Thymus (tissue), 11 donors: ENCODE data around the gene CHST12. TPM values are rescaled to one million over a fixed set of nuclear protein-coding genes. Genes with fewer than 3 reads are reported as not detected.
"Not testable (repeated sequence)": the region's sequence is repeated elsewhere in the genome, so short reads cannot be mapped to it uniquely, and the experiment has no call there.

Experiments
- DNase-seq, 9 donors: peaks; one replicate each; pipeline ENCODE4 v3.0.0-alpha.2; 2013; ENCODE audit warnings: low spot score in 9 of 9, low read depth in 6 of 9, missing footprints in 1 of 9
- H3K27ac ChIP-seq, 2 donors: one replicate each; pipeline ENCODE4 v1.5.1; 2013; ENCODE audit warnings: control low read depth in 1 of 2, low read depth in 1 of 2, low read length in 1 of 2, mild to moderate bottlenecking in 1 of 2, moderate library complexity in 1 of 2
- H3K27me3 ChIP-seq, 2 donors: one replicate each; pipeline ENCODE4 v1.5.1; 2013; ENCODE audit warnings: low read length in 1 of 2; ENCODE audit not compliant: control insufficient read depth in 2 of 2, insufficient read depth in 1 of 2
- H3K36me3 ChIP-seq, 2 donors: one replicate each; pipeline ENCODE4 v1.5.1; 2013; ENCODE audit warnings: low read length in 1 of 2, mild to moderate bottlenecking in 1 of 2, moderate library complexity in 1 of 2; ENCODE audit not compliant: control insufficient read depth in 2 of 2, insufficient read depth in 2 of 2
- H3K4me1 ChIP-seq, 2 donors: one replicate each; pipeline ENCODE4 v1.5.1; 2013; ENCODE audit warnings: low read length in 2 of 2; ENCODE audit not compliant: control insufficient read depth in 2 of 2, insufficient read depth in 2 of 2
- H3K4me3 ChIP-seq, 2 donors: one replicate each; pipeline ENCODE4 v1.5.1; 2013; ENCODE audit warnings: low read length in 2 of 2, control low read depth in 1 of 2, mild to moderate bottlenecking in 1 of 2
- H3K9me3 ChIP-seq, 2 donors: one replicate each; pipeline ENCODE4 v1.5.1; 2013; ENCODE audit warnings: low read length in 1 of 2, mild to moderate bottlenecking in 1 of 2; ENCODE audit not compliant: control insufficient read depth in 2 of 2, insufficient read depth in 1 of 2
- WGBS: extraction: QIAGEN DNeasy Blood & Tissue Kit; methylation state at CpG from one replicate; pipeline ENCODE4 v1.1.7; 2013; 5-methylcytosine and 5-hydroxymethylcytosine counted together
- polyA plus RNA-seq: library from polyadenylated mRNA; stranded (reverse); fragments of 200-250 nt; gene quantifications from one replicate; pipeline ENCODE4 v1.2.3, GENCODE V29; 2013
- total RNA-seq: library from RNA; stranded (reverse); fragments of 120-200 nt; gene quantifications from one replicate; pipeline ENCODE4 v1.2.4, GENCODE V29; 2013
- donor health status: healthy.

CHST12 gene
- total and polyA plus RNA-seq, 2 donors = 5.8 to 8.9 TPM

DNA sequence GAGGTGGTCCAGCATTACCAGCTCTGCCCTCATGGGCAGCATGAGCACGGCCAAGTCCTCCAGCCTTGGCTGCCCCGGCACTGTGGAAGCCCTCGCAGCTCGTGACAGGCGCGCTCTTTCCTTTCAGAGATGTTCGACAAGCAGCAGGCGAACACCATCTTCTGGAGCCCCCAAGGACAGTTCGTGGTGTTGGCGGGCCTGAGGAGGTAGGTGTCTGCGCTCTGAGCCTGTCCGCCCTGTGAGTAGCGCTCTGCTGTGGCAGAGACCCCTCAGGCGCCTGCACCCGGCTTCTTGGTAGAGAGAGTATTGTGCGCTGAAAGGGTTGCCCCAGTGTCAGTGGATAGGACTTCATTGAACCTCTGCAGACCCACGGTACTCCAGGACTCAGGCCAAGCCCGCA is 29.0 kb upstream of the CHST12 start:
- H3K9me3 ChIP-seq = no peaks in the 10 kb centered on the region
- no peak overlapping the region for H3K27ac ChIP-seq
- H3K4me1 ChIP-seq = no peaks in the 10 kb centered on the region
- DNase-seq = no peak
- H3K27me3 ChIP-seq = no peaks in the 10 kb centered on the region
- peaks cover 91 to 93% of the 10 kb centered on the region in 2 donors for H3K36me3 ChIP-seq
- 98% methylated on average over 18 of the region's 18 CpGs for WGBS
- H3K4me3 ChIP-seq = no peak overlapping the region

DNA sequence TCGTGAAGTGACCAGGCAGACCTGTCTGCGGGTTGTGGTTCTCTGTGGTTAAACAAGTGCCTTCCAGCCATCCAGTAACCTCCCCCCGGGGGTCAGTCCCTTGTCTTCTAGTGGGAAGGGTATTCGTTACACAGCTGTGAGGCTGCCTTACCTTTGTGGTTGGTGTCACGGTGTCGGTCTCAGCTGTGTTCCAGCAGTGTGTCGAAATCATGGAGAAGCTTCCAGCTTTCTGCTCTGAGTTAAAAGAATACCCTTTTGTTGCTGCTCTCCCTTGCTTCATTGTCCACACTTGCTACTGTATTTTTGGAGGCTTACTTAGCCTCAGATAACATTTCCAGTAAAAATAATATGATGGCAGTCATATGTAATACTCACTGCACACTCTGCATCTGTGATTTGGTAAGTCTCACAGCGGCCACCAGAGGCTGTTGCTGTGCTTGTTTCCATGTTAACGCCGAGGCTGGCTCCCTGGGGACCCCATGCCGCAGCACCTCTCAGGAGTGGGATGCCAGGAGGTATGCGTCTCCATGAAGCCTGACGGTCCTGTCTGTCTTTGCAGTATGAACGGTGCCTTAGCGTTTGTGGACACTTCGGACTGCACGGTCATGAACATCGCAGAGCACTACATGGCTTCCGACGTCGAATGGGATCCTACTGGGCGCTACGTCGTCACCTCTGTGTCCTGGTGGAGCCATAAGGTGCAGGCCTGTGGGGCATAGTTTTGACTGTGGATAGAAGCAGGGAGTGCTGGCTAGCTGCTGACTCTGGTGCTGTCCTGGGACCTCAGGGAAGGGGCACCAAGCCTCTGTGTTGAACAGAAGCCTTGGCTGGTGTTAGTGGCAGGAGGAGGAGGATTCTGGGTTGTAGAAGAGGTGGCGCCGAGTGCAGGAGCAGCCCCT is 28.3 kb upstream of the CHST12 start:
- Histone ChIP-seq H3K4me3 (no peak overlapping the region), H3K4me1 (no peaks in the 10 kb centered on the region), H3K36me3 (peaks cover 91 to 93% of the 10 kb centered on the region in 2 donors), H3K27me3 (no peaks in the 10 kb centered on the region), H3K27ac (no peak overlapping the region), H3K9me3 (no peaks in the 10 kb centered on the region)
- WGBS = 97% methylated on average over 26 of the region's 26 CpGs
- no peak for DNase-seq

DNA sequence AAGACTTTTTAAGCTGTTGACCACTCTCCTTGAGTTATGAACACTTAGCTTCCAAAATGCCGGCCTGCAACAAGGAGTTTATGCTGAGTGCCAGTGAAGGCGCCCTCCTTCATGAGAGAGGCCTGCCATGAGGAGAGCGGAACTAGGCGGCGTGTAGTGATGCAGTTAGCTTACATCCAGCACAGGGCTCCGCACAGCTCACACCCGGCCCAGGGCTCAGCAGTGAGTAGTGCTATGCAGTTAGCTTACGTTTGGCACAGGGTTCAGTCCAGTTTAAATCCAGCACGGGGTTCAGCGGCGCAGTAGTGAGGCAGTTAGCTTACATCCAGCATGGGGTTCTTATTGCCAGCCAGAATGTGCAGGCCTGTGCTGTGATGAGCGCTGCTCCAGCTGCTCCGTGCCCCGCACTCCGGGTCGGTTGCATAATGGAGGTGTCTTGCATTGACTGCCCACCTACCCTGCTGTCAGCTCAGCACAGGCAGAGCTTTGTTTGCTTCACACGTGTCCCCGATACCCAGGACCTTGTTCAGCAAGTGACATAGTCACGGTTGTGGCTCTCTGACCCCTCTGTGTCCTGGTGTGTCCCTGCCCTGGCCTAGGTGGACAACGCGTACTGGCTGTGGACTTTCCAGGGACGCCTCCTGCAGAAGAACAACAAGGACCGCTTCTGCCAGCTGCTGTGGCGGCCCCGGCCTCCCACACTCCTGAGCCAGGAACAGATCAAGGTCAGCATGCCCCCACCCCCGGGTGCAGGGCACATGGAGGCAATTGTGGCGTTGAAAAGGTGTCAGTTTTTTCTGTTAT is 26.9 kb upstream of the CHST12 start:
- Histone ChIP-seq H3K4me3 (no peak overlapping the region), H3K27me3 (no peaks in the 10 kb centered on the region), H3K36me3 (peaks cover 93% of the 10 kb centered on the region in 2 donors), H3K4me1 (no peaks in the 10 kb centered on the region), H3K9me3 (no peaks in the 10 kb centered on the region), H3K27ac (no peak overlapping the region)
- WGBS = 98% methylated on average over 27 of the region's 27 CpGs
- DNase-seq = no peak

DNA sequence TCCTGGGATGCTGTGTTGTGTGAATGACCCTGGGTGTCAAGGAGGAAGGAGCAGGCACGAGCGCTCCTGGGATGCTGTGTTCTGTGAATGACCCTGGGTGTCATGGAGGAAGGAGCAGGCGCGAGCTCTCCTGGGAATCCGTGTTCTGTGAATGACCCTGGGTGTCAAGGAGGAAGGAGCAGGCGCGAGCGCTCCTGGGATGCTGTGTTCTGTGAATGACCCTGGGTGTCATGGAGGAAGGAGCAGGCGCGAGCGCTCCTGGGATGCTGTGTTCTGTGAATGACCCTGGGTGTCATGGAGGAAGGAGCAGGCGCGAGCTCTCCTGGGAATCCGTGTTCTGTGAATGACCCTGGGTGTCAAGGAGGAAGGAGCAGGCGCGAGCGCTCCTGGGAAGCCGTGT is 25.9 kb upstream of the CHST12 start:
- not testable (repeated sequence) for H3K4me1 ChIP-seq, H3K27me3 ChIP-seq, DNase-seq, H3K27ac ChIP-seq, H3K9me3 ChIP-seq, H3K4me3 ChIP-seq
- peaks cover 91 to 93% of the 10 kb centered on the region in 2 donors for H3K36me3 ChIP-seq
- 98% methylated on average over 14 of the region's 18 CpGs for WGBS

DNA sequence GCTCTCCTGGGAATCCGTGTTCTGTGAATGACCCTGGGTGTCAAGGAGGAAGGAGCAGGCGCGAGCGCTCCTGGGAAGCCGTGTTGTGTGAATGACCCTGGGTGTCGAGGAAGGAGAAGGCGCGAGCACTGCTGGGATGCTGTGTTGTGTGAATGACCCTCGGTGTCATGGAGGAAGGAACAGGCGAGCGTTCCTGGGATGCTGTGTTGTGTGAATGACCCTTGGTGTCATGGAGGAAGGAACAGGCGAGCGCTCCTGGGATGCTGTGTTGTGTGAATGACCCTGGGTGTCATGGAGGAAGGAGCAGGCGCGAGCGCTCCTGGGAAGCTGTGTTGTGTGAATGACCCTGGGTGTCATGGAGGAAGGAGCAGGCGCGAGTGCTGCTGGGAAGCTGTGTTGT is 25.3 kb upstream of the CHST12 start:
- H3K36me3 ChIP-seq = peaks cover 86 to 89% of the 10 kb centered on the region in 2 donors
- DNase-seq, H3K27ac ChIP-seq, H3K4me3 ChIP-seq, H3K9me3 ChIP-seq, H3K27me3 ChIP-seq, H3K4me1 ChIP-seq: not testable (repeated sequence)
- WGBS = 96% methylated on average over 16 of the region's 18 CpGs

DNA sequence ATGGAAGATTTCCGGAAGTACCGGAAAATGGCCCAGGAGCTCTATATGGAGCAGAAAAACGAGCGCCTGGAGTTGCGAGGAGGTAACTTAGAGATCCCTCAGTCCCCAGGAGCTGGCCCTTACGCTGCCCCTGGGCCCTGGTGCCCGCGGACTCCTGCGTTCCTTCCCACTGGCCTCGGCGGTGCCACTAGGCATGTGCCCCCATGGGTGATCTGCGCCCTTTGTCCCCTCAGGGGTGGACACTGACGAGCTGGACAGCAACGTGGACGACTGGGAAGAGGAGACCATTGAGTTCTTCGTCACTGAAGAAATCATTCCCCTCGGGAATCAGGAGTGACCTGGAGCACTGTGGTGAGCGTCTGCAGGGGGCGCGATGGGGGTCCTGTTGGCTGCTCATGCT is 24.2 kb upstream of the CHST12 start:
- no peak overlapping the region for H3K27ac ChIP-seq
- no peak for DNase-seq
- WGBS = 98% methylated on average over 20 of the region's 20 CpGs

DNA sequence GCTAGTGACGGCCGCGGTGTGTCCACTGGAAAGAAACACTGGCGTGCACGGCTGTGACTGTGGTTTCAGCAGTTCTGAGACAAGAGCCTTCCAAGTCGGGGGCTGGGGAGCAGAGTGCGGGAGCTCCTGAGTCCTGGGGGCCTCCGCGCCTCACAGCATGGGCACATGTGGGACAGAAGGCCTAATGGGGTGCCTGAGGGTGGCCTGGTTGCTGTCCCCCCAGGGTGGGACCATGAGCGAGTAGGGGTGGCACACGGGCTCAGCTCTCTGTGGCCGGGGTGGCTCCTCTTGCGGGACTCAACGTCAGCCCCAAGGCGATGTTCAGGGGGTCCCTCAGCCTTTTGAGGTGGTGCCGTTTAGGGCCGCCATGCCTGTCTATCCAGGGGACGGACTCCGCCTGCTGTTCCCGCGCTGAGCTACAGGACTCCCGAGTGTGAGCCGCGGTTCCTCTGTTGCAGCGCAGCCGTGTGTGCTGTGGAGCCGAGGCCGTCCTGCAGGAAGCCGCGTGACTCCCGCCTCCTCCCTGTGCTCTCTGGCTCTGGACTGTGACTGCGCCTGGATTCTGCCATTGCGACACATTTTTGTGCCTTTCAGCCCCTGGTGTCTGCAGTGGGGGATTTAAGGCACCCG is 23.5 kb upstream of the CHST12 start:
- WGBS = 97% methylated on average over 34 of the region's 34 CpGs
- no peaks in the 10 kb centered on the region for H3K4me1 ChIP-seq
- no peak for DNase-seq
- H3K4me3 ChIP-seq = no peak overlapping the region
- peaks cover 68 to 71% of the 10 kb centered on the region in 2 donors for H3K36me3 ChIP-seq
- no peaks in the 10 kb centered on the region for H3K9me3 ChIP-seq
- H3K27ac ChIP-seq = no peak overlapping the region
- no peaks in the 10 kb centered on the region for H3K27me3 ChIP-seq

More for the DNA sequence above, 24.2 kb upstream of the CHST12 start:
- Histone ChIP-seq H3K9me3 (no peaks in the 10 kb centered on the region), H3K27me3 (no peaks in the 10 kb centered on the region), H3K4me3 (no peak overlapping the region), H3K4me1 (no peaks in the 10 kb centered on the region), H3K36me3 (peaks cover 76 to 79% of the 10 kb centered on the region in 2 donors)

DNA sequence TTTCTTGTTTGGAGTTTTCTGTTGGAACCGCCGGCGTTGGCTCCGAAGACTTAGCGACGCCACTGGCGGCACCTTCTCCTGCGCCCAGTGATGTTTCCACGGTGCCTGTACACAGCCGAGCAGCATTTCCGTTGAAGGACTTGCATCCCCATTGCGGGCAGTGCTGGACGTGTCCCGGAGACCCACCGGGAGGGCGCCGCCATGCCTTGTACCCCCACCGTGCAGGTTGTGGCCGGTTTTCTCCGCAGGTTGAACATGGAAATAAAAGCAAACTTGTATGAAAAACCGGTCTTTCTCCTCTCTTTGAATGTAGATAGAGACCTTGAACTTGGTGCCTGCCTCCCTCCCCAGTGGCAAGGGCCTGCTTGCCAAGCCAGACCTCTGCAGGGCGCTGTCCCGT is 22.9 kb upstream of the CHST12 start:
- Histone ChIP-seq H3K4me1 (no peaks in the 10 kb centered on the region), H3K9me3 (no peaks in the 10 kb centered on the region), H3K4me3 (no peak overlapping the region), H3K27me3 (no peaks in the 10 kb centered on the region), H3K36me3 (peaks cover 63 to 66% of the 10 kb centered on the region in 2 donors), H3K27ac (no peak overlapping the region)
- no peak for DNase-seq
- WGBS = 97% methylated on average over 23 of the region's 23 CpGs

DNA sequence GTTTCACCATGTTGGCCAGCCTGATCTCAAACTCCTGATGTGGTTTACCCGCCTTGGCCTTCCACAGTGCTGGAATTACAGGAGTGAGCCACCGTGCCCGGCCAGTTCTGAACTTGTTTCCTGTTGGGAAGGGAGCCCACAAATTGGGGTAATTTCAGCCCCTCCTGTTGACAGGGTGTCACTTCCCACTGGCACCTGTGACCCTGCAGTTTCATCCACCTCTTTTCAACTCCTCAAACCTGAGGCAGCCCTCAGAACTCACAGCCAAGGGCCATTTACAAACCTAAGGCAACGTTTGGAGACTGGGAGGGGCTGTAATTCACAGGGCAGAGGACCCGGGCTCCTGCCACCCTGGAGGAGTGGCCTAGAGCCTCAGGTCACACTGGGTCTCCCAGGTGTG is 22.2 kb upstream of the CHST12 start:
- no peaks in the 10 kb centered on the region for H3K27me3 ChIP-seq
- 71% methylated on average over 5 of the region's 5 CpGs for WGBS
- H3K4me3 ChIP-seq = no peak overlapping the region
- no peaks in the 10 kb centered on the region for H3K4me1 ChIP-seq
- DNase-seq = no peak
- no peaks in the 10 kb centered on the region for H3K9me3 ChIP-seq
- no peak overlapping the region for H3K27ac ChIP-seq
- peaks cover 55 to 58% of the 10 kb centered on the region in 2 donors for H3K36me3 ChIP-seq
